ENCODE results near the gene PLEKHM1.

The PLEKHM1 gene

GRCh38 chr17:45398800-45399199 is 91.7 kb downstream of the PLEKHM1 start:
- H3K4me3 ChIP-seq (ENCODE audit: low read depth, low read length), result no peak overlapping the region
- peak; percentile 6 for TF ChIP-seq CTCF (IDR thresholded peaks at IDR 0.05; ENCODE audit: low read depth, low read length)
- DNase-seq (ENCODE audit: low read depth, low spot score), result no peak
- in situ Hi-C loops (cut with HindIII; ENCODE audit: low sequenced_read_pairs), result no loop called here

GRCh38 chr17:45397796-45398195 is 92.7 kb downstream of the PLEKHM1 start:
- H3K4me3 ChIP-seq (ENCODE audit: low read depth, low read length), result no peak overlapping the region
- in situ Hi-C loops (cut with HindIII; ENCODE audit: low sequenced_read_pairs), result no loop called here
- DNase-seq (ENCODE audit: low read depth, low spot score), result no peak
- no peak for TF ChIP-seq CTCF (IDR thresholded peaks at IDR 0.05; ENCODE audit: low read depth, low read length)

- no peak for DNase-seq (ENCODE audit: low read depth, low spot score)
- H3K4me3 ChIP-seq (ENCODE audit: low read depth, low read length), result no peak overlapping the region
- in situ Hi-C loops (cut with HindIII; ENCODE audit: low sequenced_read_pairs), result no loop called here
- TF ChIP-seq CTCF (IDR thresholded peaks at IDR 0.05; ENCODE audit: low read depth, low read length), result no peak
Measured at GRCh38 chr17:45396496-45397205, 93.9 kb downstream of the PLEKHM1 start.

- peak overlapping the region; percentile 29 for H3K4me3 ChIP-seq (ENCODE audit: low read depth, low read length)
- in situ Hi-C loops (cut with HindIII; ENCODE audit: low sequenced_read_pairs), result no loop called here
- DNase-seq (ENCODE audit: low read depth, low spot score), result no peak
- TF ChIP-seq CTCF (IDR thresholded peaks at IDR 0.05; ENCODE audit: low read depth, low read length), result no peak
Measured at GRCh38 chr17:45395569-45396415, 94.7 kb downstream of the PLEKHM1 start.

- DNase-seq (ENCODE audit: low read depth, low spot score), result peak; percentile 86
- in situ Hi-C loops (cut with HindIII; ENCODE audit: low sequenced_read_pairs), result no loop called here
- peak; percentile 73 for TF ChIP-seq CTCF (IDR thresholded peaks at IDR 0.05; ENCODE audit: low read depth, low read length)
- peak overlapping the region; percentile 29 for H3K4me3 ChIP-seq (ENCODE audit: low read depth, low read length)
Measured at GRCh38 chr17:45394913-45395568, 95.5 kb downstream of the PLEKHM1 start.

GRCh38 chr17:45394564-45394912 is 96.0 kb downstream of the PLEKHM1 start:
- no peak for DNase-seq (ENCODE audit: low read depth, low spot score)
- no peak for TF ChIP-seq CTCF (IDR thresholded peaks at IDR 0.05; ENCODE audit: low read depth, low read length)
- in situ Hi-C loops (cut with HindIII; ENCODE audit: low sequenced_read_pairs), result no loop called here
- no peak overlapping the region for H3K4me3 ChIP-seq (ENCODE audit: low read depth, low read length)

Measured in astrocyte of the spinal cord (primary cell).